B cell (primary cell): ENCODE data around the gene PGLYRP3. TPM values are rescaled to one million over a fixed set of nuclear protein-coding genes. Genes with fewer than 3 reads are reported as not detected.

Experiments used
- ATAC-seq: fragments of 200-7000 bp; cut with Tn5 transposase; one replicate; pipeline ENCODE4 v1.10.0; 2021; ENCODE audit warnings: low read depth, mild to moderate bottlenecking, moderate number of reproducible peaks, moderate library complexity
- CTCF ChIA-PET: fragments of 350-600 bp; sonication (Branson Sonifier 250); formaldehyde crosslinking; loops from one replicate; lab custom pipeline; 2021; ENCODE audit warnings: antibody characterized with exemption, inconsistent platforms; lab: Charles Lee
- POLR2A ChIA-PET: fragments of 350-600 bp; sonication (Branson Sonifier 250); formaldehyde crosslinking; loops from one replicate; lab custom pipeline; 2021; ENCODE audit warnings: antibody characterized with exemption; lab: Charles Lee
- DNase-seq: peaks from one replicate; pipeline ENCODE4 v3.0.0; 2013
- H2AFZ ChIP-seq: 2 replicates; pipeline ENCODE4 v1.6.1; 2012; ENCODE audit warnings: mild to moderate bottlenecking, low read depth, low read length; ENCODE audit not compliant: insufficient read depth, poor library complexity, severe bottlenecking
- H3K27ac ChIP-seq, 2 donors: 1 replicate in 1 of 2; 2 replicates in 1 of 2; pipeline ENCODE4 v1.5.1; 2012 to 2013; ENCODE audit warnings: low read length in 2 of 2, mild to moderate bottlenecking in 2 of 2, moderate library complexity in 1 of 2
- H3K27me3 ChIP-seq, 4 experiments: fragments of 200-600 bp in 1 of 4; sonication (generic) in 1 of 4; replicated peaks in 1 of 4; 1 replicate in 2 of 4; 2 replicates in 2 of 4; pipeline versions ENCODE4 v1.6.1 to v1.7.0; 2013 to 2016; ENCODE audit warnings: low read length in 3 of 4, mild to moderate bottlenecking in 2 of 4, mixed read lengths in 1 of 4, moderate library complexity in 1 of 4; ENCODE audit not compliant: insufficient read depth in 4 of 4, control insufficient read depth in 3 of 4; ENCODE audit errors: control extremely low read depth in 1 of 4
- H3K36me3 ChIP-seq, 2 experiments: replicated peaks in 1 of 2; 1 replicate in 1 of 2; 2 replicates in 1 of 2; pipeline versions ENCODE4 v1.6.1 to v1.7.1; 2013; ENCODE audit warnings: low read length in 1 of 2; ENCODE audit not compliant: insufficient read depth in 2 of 2, control insufficient read depth in 1 of 2; ENCODE audit errors: control extremely low read depth in 1 of 2, extremely low read depth in 1 of 2
- H3K4me1 ChIP-seq, 2 donors: fragments of 200-600 bp in 1 of 2; sonication (generic) in 1 of 2; 1 replicate in 1 of 2; 2 replicates in 1 of 2; pipeline versions ENCODE4 v1.5.1 to v1.6.1; 2013 to 2017; ENCODE audit warnings: low read length in 2 of 2; ENCODE audit not compliant: control insufficient read depth in 2 of 2, insufficient read depth in 2 of 2
- H3K4me2 ChIP-seq: replicated peaks from 2 replicates; pipeline ENCODE3; 2012; ENCODE audit warnings: mild to moderate bottlenecking, low read depth, low read length; ENCODE audit not compliant: poor library complexity, severe bottlenecking
- H3K4me3 ChIP-seq, 5 experiments: fragments of 200-600 bp in 1 of 5; sonication (generic) in 1 of 5; 1 replicate in 3 of 5; 2 replicates in 2 of 5; pipeline versions ENCODE4 v1.5.1 to v1.7.0; 2011 to 2016; ENCODE audit warnings: low read length in 4 of 5, mild to moderate bottlenecking in 4 of 5, low read depth in 2 of 5, control low read depth in 1 of 5, moderate library complexity in 1 of 5; ENCODE audit not compliant: insufficient read depth in 1 of 5; ENCODE audit errors: control extremely low read depth in 1 of 5, extremely low read depth in 1 of 5
- H3K79me2 ChIP-seq: fragments of 200-600 bp; sonication (generic); one replicate; pipeline ENCODE4 v1.6.0; 2016; ENCODE audit warnings: low read length; ENCODE audit not compliant: control insufficient read depth, insufficient read depth
- H3K9ac ChIP-seq: fragments of 200-600 bp; sonication (generic); 2 replicates; pipeline ENCODE4 v1.6.1; 2017; ENCODE audit warnings: mild to moderate bottlenecking, low read length, moderate library complexity
- H3K9me3 ChIP-seq, 3 donors: one replicate each; pipeline versions ENCODE4 v1.6.1 to v1.7.1; 2013; ENCODE audit warnings: low read length in 2 of 3; ENCODE audit not compliant: control insufficient read depth in 2 of 3, insufficient read depth in 1 of 3; ENCODE audit errors: control extremely low read depth in 1 of 3
- H4K20me1 ChIP-seq: 2 replicates; pipeline ENCODE4 v1.6.0; 2012; ENCODE audit warnings: mild to moderate bottlenecking, low read length; ENCODE audit not compliant: insufficient read depth, control insufficient read depth, poor library complexity, severe bottlenecking
- H3K27ac Mint-ChIP-seq: one replicate; pipeline ENCODE4 v1.8.0; 2021; ENCODE audit warnings: mixed read lengths
- H3K27me3 Mint-ChIP-seq: one replicate; pipeline ENCODE4 v1.8.0; 2021; ENCODE audit warnings: mixed read lengths
- H3K4me1 Mint-ChIP-seq: one replicate; pipeline ENCODE4 v1.8.0; 2021; ENCODE audit warnings: mixed read lengths
- H3K4me3 Mint-ChIP-seq: one replicate; pipeline ENCODE4 v1.8.0; 2021; ENCODE audit warnings: mixed read lengths
- H3K9me3 Mint-ChIP-seq: one replicate; pipeline ENCODE4 v1.8.0; 2022; ENCODE audit warnings: mixed read lengths; ENCODE audit not compliant: insufficient read depth
- WGBS: methylation state at CpG from one replicate; pipeline ENCODE4 v1.1.5; 2013; ENCODE audit warnings: missing lambda C conversion rate; ENCODE audit not compliant: insufficient coverage; 5-methylcytosine and 5-hydroxymethylcytosine counted together
- intact Hi-C: fragments of 100-400 bp; cut with micrococcal nuclease; formaldehyde crosslinking; loops from one replicate; pipeline ENCODE4 v1.10.0; 2022
- polyA plus RNA-seq: library from polyadenylated mRNA; depleted of rRNA; stranded (reverse); fragments of >200 nt; gene quantifications from 2 replicates; pipeline ENCODE4 v1.2.3, GENCODE V29; 2012
- small RNA-seq: library from RNA; depleted of rRNA; stranded (forward); fragments of <200 nt; gene quantifications from one replicate; pipeline ENCODE3, GENCODE V24; 2012; ENCODE audit warnings: low replicate concordance, low read depth; ENCODE audit not compliant: insufficient read length
- total RNA-seq, 2 donors: library from RNA; stranded (reverse); fragments of 120-200 nt in 1 of 2; gene quantifications; 1 replicate in 1 of 2; 2 replicates in 1 of 2; pipeline versions ENCODE4 v1.2.3 to v1.2.4, GENCODE V29; 2013 to 2022
- TF ChIP-seq, protein P1 (sequence below): fragments of 200-600 bp; IDR thresholded peaks from one replicate; pipeline ENCODE4 v1.8.0; 2022; ENCODE audit warnings: antibody characterized with exemption, mild to moderate bottlenecking

The PGLYRP3 gene
- total and polyA plus RNA-seq, 2 donors (not counting 1 experiment from before 2014, with no cell fraction given) = not detected

DNA sequence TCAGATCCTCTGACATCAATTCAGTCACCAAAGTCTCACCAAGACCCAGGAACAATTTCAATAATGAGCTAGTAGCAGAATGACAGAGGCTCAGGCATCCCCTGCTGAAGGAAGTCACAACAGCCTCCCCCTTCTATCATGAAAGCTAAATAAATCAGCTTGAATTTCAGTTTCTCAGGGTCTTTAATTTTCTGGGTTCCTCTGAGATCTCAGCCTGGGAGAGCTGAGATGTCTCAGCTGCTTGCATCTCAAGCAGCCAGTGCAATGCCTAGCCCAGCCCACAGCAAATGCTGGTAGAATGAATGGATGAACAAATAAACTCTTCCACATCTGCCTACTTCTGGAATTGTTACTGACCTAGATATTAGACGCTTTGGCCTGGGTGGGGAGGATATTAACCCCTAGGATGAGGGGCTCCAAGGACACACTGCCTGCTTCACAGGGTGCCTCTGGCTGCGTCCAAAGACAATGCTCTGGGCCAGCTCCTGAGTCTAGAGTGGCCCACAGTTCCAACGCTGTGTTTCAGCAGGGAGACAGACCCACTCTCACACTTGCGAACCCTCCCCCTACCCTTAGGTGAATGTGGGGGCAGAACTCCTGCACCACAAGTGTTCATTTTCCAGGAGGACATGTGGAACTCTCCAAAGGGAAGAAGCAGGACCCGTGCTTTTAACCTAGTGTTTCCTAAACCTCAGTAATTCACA lies 64.4 kb downstream of the PGLYRP3 start:
- ATAC-seq (no peak), DNase-seq (no peak)
- H3K4me3 ChIP-seq = no peak overlapping the region
- Mint-ChIP-seq H3K4me3 (no peak overlapping the region), H3K9me3 (no peaks in the 10 kb centered on the region), H3K27me3 (peaks cover 48% of the 10 kb centered on the region), H3K4me1 (no peaks in the 10 kb centered on the region), H3K27ac (no peak overlapping the region)
- H3K27ac ChIP-seq = no peak overlapping the region
- CTCF ChIA-PET = interaction anchor here (1.1 kb wide), 1 partner anchor 9 kb away, joined by 3 read pairs; no protein-coding TSS in a partner anchor
- H3K9ac ChIP-seq = no peak overlapping the region
- WGBS = 100% methylated on average over 2 of the region's 5 CpGs
- no peaks in the 10 kb centered on the region for H4K20me1 ChIP-seq
- H3K27me3 ChIP-seq = peaks cover 0 to 20% (median 14%) of the 10 kb centered on the region in 4 experiments
- H3K36me3 ChIP-seq = no peaks in the 10 kb centered on the region
- intact Hi-C loops = no loop called here
- POLR2A ChIA-PET = no interaction called here
- H3K9me3 ChIP-seq = peaks cover 0 to 5% (median 0%) of the 10 kb centered on the region in 3 donors
- TF ChIP-seq, protein P1, sequence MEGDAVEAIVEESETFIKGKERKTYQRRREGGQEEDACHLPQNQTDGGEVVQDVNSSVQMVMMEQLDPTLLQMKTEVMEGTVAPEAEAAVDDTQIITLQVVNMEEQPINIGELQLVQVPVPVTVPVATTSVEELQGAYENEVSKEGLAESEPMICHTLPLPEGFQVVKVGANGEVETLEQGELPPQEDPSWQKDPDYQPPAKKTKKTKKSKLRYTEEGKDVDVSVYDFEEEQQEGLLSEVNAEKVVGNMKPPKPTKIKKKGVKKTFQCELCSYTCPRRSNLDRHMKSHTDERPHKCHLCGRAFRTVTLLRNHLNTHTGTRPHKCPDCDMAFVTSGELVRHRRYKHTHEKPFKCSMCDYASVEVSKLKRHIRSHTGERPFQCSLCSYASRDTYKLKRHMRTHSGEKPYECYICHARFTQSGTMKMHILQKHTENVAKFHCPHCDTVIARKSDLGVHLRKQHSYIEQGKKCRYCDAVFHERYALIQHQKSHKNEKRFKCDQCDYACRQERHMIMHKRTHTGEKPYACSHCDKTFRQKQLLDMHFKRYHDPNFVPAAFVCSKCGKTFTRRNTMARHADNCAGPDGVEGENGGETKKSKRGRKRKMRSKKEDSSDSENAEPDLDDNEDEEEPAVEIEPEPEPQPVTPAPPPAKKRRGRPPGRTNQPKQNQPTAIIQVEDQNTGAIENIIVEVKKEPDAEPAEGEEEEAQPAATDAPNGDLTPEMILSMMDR = no peak
- H3K4me2 ChIP-seq = no peak overlapping the region
- no peaks in the 10 kb centered on the region for H3K79me2 ChIP-seq
- H2AFZ ChIP-seq = no peak overlapping the region
- no peaks in the 10 kb centered on the region for H3K4me1 ChIP-seq

Small RNA genes lying within 50 kb of the gene (small RNA-seq; reads per million reads assigned to genes)
- gene RNU6-160P = not detected

Other genes with a start within 250 kb of the PGLYRP3 start
- not detected in 2 replicates for gene SPRR2B, start 241.3 kb downstream of the PGLYRP3 start, total RNA-seq
- not detected in 2 replicates for gene SPRR2B, start 241.3 kb downstream of the PGLYRP3 start, polyA plus RNA-seq
- gene SPRR2E, start 218.4 kb downstream of the PGLYRP3 start, total RNA-seq = not detected in 2 replicates
- gene SPRR2E, start 218.4 kb downstream of the PGLYRP3 start, polyA plus RNA-seq = not detected in 2 replicates
- not detected in 2 replicates for gene SPRR2F, start 199.4 kb downstream of the PGLYRP3 start, total RNA-seq
- gene SPRR2F, start 199.4 kb downstream of the PGLYRP3 start, polyA plus RNA-seq = not detected in 2 replicates
- not detected in 2 replicates for gene SPRR2G, start 162.1 kb downstream of the PGLYRP3 start, total RNA-seq
- not detected in 2 replicates for gene SPRR2G, start 162.1 kb downstream of the PGLYRP3 start, polyA plus RNA-seq
- gene LELP1, start 109.5 kb downstream of the PGLYRP3 start, total RNA-seq = not detected in 2 replicates
- gene LELP1, start 109.5 kb downstream of the PGLYRP3 start, polyA plus RNA-seq = not detected in 2 replicates
- gene PRR9, start 95.4 kb downstream of the PGLYRP3 start, total RNA-seq = not detected in 2 replicates
- not detected in 2 replicates for gene PRR9, start 95.4 kb downstream of the PGLYRP3 start, polyA plus RNA-seq
- 0.39 TPM in 1 of 2 replicates, not detected in the other for gene LORICRIN, start 53.3 kb downstream of the PGLYRP3 start, total RNA-seq
- not detected in 2 replicates for gene LORICRIN, start 53.3 kb downstream of the PGLYRP3 start, polyA plus RNA-seq
- gene PGLYRP4, start 35.9 kb upstream of the PGLYRP3 start, total RNA-seq = not detected in 2 replicates
- not detected in 2 replicates for gene PGLYRP4, start 35.9 kb upstream of the PGLYRP3 start, polyA plus RNA-seq
- 3.9 and 4.2 TPM in 2 replicates for gene S100A9, start 44.9 kb upstream of the PGLYRP3 start, total RNA-seq
- gene S100A9, start 44.9 kb upstream of the PGLYRP3 start, polyA plus RNA-seq = 28.2 and 66.6 TPM in 2 replicates
- gene S100A12, start 62.7 kb upstream of the PGLYRP3 start, total RNA-seq = not detected in 2 replicates
- 1.4 and 3.4 TPM in 2 replicates for gene S100A12, start 62.7 kb upstream of the PGLYRP3 start, polyA plus RNA-seq
- gene S100A8, start 78.1 kb upstream of the PGLYRP3 start, total RNA-seq = 1.9 and 3.3 TPM in 2 replicates
- gene S100A8, start 78.1 kb upstream of the PGLYRP3 start, polyA plus RNA-seq = 8.9 and 16.7 TPM in 2 replicates
- not detected in 2 replicates for gene S100A7A, start 103.6 kb upstream of the PGLYRP3 start, total RNA-seq
- not detected in 2 replicates for gene S100A7A, start 103.6 kb upstream of the PGLYRP3 start, polyA plus RNA-seq
- gene S100A7, start 147.7 kb upstream of the PGLYRP3 start, total RNA-seq = not detected in 2 replicates
- not detected in 2 replicates for gene S100A7, start 147.7 kb upstream of the PGLYRP3 start, polyA plus RNA-seq
- 93.6 and 110 TPM in 2 replicates for gene S100A6, start 223.0 kb upstream of the PGLYRP3 start, total RNA-seq
- gene S100A6, start 223.0 kb upstream of the PGLYRP3 start, polyA plus RNA-seq = 61.1 and 213 TPM in 2 replicates
- gene S100A5, start 228.0 kb upstream of the PGLYRP3 start, total RNA-seq = not detected in 2 replicates
- 0.64 TPM in 1 of 2 replicates, not detected in the other for gene S100A5, start 228.0 kb upstream of the PGLYRP3 start, polyA plus RNA-seq
- gene S100A4, start 232.9 kb upstream of the PGLYRP3 start, total RNA-seq = 58.0 and 62.7 TPM in 2 replicates
- gene S100A4, start 232.9 kb upstream of the PGLYRP3 start, polyA plus RNA-seq = 121 and 150 TPM in 2 replicates
- gene S100A3, start 236.3 kb upstream of the PGLYRP3 start, total RNA-seq = not detected in 2 replicates
- 0.17 TPM in 1 of 2 replicates, not detected in the other for gene S100A3, start 236.3 kb upstream of the PGLYRP3 start, polyA plus RNA-seq